ENCODE measurements around the gene HSPA1B.

GRCh38 chr6:31838968-31839367 lies 11.4 kb downstream of the HSPA1B start:
- TF ChIP-seq CTCF (IDR thresholded peaks at IDR 0.05; ENCODE audit: insufficient read depth, low read length) (no peak), POLR2AphosphoS5 (IDR thresholded peaks at IDR 0.05; ENCODE audit: low read depth) (no peak), REST (IDR thresholded peaks at IDR 0.05; ENCODE audit: insufficient replicate concordance, low read depth) (no peak), GABPA (IDR thresholded peaks at IDR 0.05; ENCODE audit: low read depth) (no peak), SPI1 (IDR thresholded peaks at IDR 0.05; ENCODE audit: borderline replicate concordance, low read depth) (no peak)
